SU-DHL-6 (cell line): Measurements from ENCODE around the gene PPP2R2C.

Source experiments
- H2AFZ ChIP-seq: fragments of 200-600 bp; sonication (generic); 2 replicates; pipeline ENCODE4 v1.6.1; 2014; ENCODE audit warnings: low read depth, mild to moderate bottlenecking, moderate library complexity, mixed read lengths, antibody characterized with exemption, low read length; ENCODE audit not compliant: severe bottlenecking
- H3F3A ChIP-seq: fragments of 200-600 bp; shearing (Covaris generic); 2 replicates; pipeline ENCODE4 v1.6.0; 2016; ENCODE audit warnings: antibody characterized with exemption, mild to moderate bottlenecking; ENCODE audit not compliant: insufficient read depth
- H3K27ac ChIP-seq: fragments of 200-600 bp; sonication (generic); 2 replicates; pipeline ENCODE4 v1.5.1; 2016; ENCODE audit warnings: low read depth, mild to moderate bottlenecking, low read length, moderate library complexity, mixed read lengths
- H3K27me3 ChIP-seq: fragments of 200-600 bp; sonication (generic), shearing (Covaris generic); 2 replicates; pipeline ENCODE4 v1.6.0; 2014; ENCODE audit warnings: mild to moderate bottlenecking, low read length
- H3K36me3 ChIP-seq: fragments of 200-600 bp; sonication (generic); 2 replicates; pipeline ENCODE4 v1.6.1; 2014; ENCODE audit warnings: mild to moderate bottlenecking, low read length, mixed read lengths
- H3K4me2 ChIP-seq: fragments of 300-600, 200-600 bp; shearing (Covaris generic), sonication (generic); 2 replicates; pipeline ENCODE4 v1.6.0; 2014; ENCODE audit warnings: low read length, low read depth, mild to moderate bottlenecking; ENCODE audit not compliant: poor library complexity, severe bottlenecking
- H3K4me3 ChIP-seq: fragments of 200-600 bp; sonication (generic); 2 replicates; pipeline ENCODE4 v1.5.1; 2014; ENCODE audit warnings: antibody characterized with exemption, low read length, mild to moderate bottlenecking, mixed read lengths; ENCODE audit not compliant: insufficient read depth, poor library complexity, severe bottlenecking
- H3K79me2 ChIP-seq: fragments of 200-600 bp; sonication (generic); 2 replicates; pipeline ENCODE4 v1.6.1; 2014; ENCODE audit warnings: mild to moderate bottlenecking, low read length, moderate library complexity; ENCODE audit not compliant: insufficient read depth
- H3K9ac ChIP-seq: fragments of 200-600 bp; sonication (generic); 2 replicates; pipeline ENCODE4 v1.7.0; 2014; ENCODE audit warnings: mild to moderate bottlenecking, low read length
- H3K9me2 ChIP-seq: fragments of 200-600 bp; sonication (generic); replicated peaks from 2 replicates; pipeline ENCODE4 v1.6.1; 2014; ENCODE audit warnings: low read length; ENCODE audit not compliant: insufficient read depth
- H3K9me3 ChIP-seq: fragments of 200-600 bp; sonication (generic); 2 replicates; pipeline ENCODE4 v1.6.1; 2014; ENCODE audit warnings: low read length, mixed read lengths; ENCODE audit not compliant: insufficient read depth
- H4K20me1 ChIP-seq: fragments of 200-600 bp; sonication (generic); 2 replicates; pipeline ENCODE4 v1.6.1; 2014; ENCODE audit warnings: low read depth, mild to moderate bottlenecking, antibody characterized with exemption, low read length, moderate library complexity, mixed read lengths
- EZH2phosphoT487 ChIP-seq: fragments of 200-600 bp; sonication (generic), shearing (Covaris generic); conservative IDR thresholded peaks from 2 replicates; pipeline ENCODE4 v1.6.1; 2018; ENCODE audit warnings: mild to moderate bottlenecking, antibody characterized with exemption, low read length, moderate library complexity, mixed read lengths
- TF ChIP-seq, protein P1 (sequence below): fragments of 200-600 bp; sonication (generic); IDR thresholded peaks from one replicate; pipeline ENCODE4 v1.5.1; 2017; ENCODE audit warnings: antibody characterized with exemption, mild to moderate bottlenecking, low read length, moderate library complexity; ENCODE audit not compliant: insufficient read depth, poor library complexity, severe bottlenecking

PPP2R2C gene

GRCh38 chr4:6297266-6297815 is 175.1 kb downstream of the PPP2R2C start:
- Histone ChIP-seq H3K79me2 (no peaks in the 10 kb centered on the region), H4K20me1 (no peaks in the 10 kb centered on the region), H3K4me2 (no peak overlapping the region), H3F3A (no peaks in the 10 kb centered on the region), H3K27ac (no peak overlapping the region), H3K9me2 (no peaks in the 10 kb centered on the region), H3K36me3 (no peaks in the 10 kb centered on the region), H2AFZ (no peak overlapping the region), H3K9ac (no peak overlapping the region), H3K27me3 (no peaks in the 10 kb centered on the region), H3K9me3 (no peaks in the 10 kb centered on the region), H3K4me3 (no peak overlapping the region)
- no peak for TF ChIP-seq EZH2phosphoT487
- TF ChIP-seq, protein P1, sequence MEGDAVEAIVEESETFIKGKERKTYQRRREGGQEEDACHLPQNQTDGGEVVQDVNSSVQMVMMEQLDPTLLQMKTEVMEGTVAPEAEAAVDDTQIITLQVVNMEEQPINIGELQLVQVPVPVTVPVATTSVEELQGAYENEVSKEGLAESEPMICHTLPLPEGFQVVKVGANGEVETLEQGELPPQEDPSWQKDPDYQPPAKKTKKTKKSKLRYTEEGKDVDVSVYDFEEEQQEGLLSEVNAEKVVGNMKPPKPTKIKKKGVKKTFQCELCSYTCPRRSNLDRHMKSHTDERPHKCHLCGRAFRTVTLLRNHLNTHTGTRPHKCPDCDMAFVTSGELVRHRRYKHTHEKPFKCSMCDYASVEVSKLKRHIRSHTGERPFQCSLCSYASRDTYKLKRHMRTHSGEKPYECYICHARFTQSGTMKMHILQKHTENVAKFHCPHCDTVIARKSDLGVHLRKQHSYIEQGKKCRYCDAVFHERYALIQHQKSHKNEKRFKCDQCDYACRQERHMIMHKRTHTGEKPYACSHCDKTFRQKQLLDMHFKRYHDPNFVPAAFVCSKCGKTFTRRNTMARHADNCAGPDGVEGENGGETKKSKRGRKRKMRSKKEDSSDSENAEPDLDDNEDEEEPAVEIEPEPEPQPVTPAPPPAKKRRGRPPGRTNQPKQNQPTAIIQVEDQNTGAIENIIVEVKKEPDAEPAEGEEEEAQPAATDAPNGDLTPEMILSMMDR, result no peak

GRCh38 chr4:6296026-6296425 is 176.4 kb downstream of the PPP2R2C start:
- H3K4me2 ChIP-seq, result no peak overlapping the region
- H3K36me3 ChIP-seq, result no peaks in the 10 kb centered on the region
- H4K20me1 ChIP-seq, result no peaks in the 10 kb centered on the region
- H3K4me3 ChIP-seq, result no peak overlapping the region
- no peak for TF ChIP-seq EZH2phosphoT487
- no peak overlapping the region for H3K9ac ChIP-seq
- H3K9me2 ChIP-seq, result no peaks in the 10 kb centered on the region
- H3K79me2 ChIP-seq, result no peaks in the 10 kb centered on the region
- no peaks in the 10 kb centered on the region for H3K27me3 ChIP-seq
- H3K9me3 ChIP-seq, result no peaks in the 10 kb centered on the region
- H3F3A ChIP-seq, result no peaks in the 10 kb centered on the region
- no peak overlapping the region for H2AFZ ChIP-seq
- H3K27ac ChIP-seq, result no peak overlapping the region

- H3F3A ChIP-seq, result no peaks in the 10 kb centered on the region
- no peak overlapping the region for H3K27ac ChIP-seq
- no peaks in the 10 kb centered on the region for H4K20me1 ChIP-seq
- no peak overlapping the region for H2AFZ ChIP-seq
- no peaks in the 10 kb centered on the region for H3K9me2 ChIP-seq
- no peak overlapping the region for H3K4me2 ChIP-seq
- no peak for TF ChIP-seq EZH2phosphoT487
- TF ChIP-seq, protein P1, result no peak
- no peak overlapping the region for H3K4me3 ChIP-seq
- no peaks in the 10 kb centered on the region for H3K27me3 ChIP-seq
- H3K9me3 ChIP-seq, result no peaks in the 10 kb centered on the region
- no peaks in the 10 kb centered on the region for H3K79me2 ChIP-seq
- H3K9ac ChIP-seq, result no peak overlapping the region
- no peaks in the 10 kb centered on the region for H3K36me3 ChIP-seq
Observed at GRCh38 chr4:6295495-6295894, 176.9 kb downstream of the PPP2R2C start.

GRCh38 chr4:6294705-6295421 is 177.6 kb downstream of the PPP2R2C start:
- H3K27ac ChIP-seq, result no peak overlapping the region

More at GRCh38 chr4:6294705-6295421, 177.6 kb downstream of the PPP2R2C start:
- H3K4me2 ChIP-seq, result no peak overlapping the region
- no peak overlapping the region for H2AFZ ChIP-seq
- H3K9me2 ChIP-seq, result no peaks in the 10 kb centered on the region
- H3F3A ChIP-seq, result no peaks in the 10 kb centered on the region
- H3K36me3 ChIP-seq, result no peaks in the 10 kb centered on the region
- no peaks in the 10 kb centered on the region for H3K79me2 ChIP-seq
- no peaks in the 10 kb centered on the region for H3K9me3 ChIP-seq
- no peaks in the 10 kb centered on the region for H3K27me3 ChIP-seq
- H3K9ac ChIP-seq, result no peak overlapping the region
- no peak overlapping the region for H3K4me3 ChIP-seq
- H4K20me1 ChIP-seq, result no peaks in the 10 kb centered on the region
- TF ChIP-seq, protein P1, result no peak
- TF ChIP-seq EZH2phosphoT487, result no peak
